ENCODE measurements around the gene MRPL14. TPM values are rescaled to one million over a fixed set of nuclear protein-coding genes. Genes with fewer than 3 reads are reported as not detected.

MRPL14 gene
- total and polyA plus RNA-seq, 9 of the 15 experiments (the other 6 are each of a cell fraction or from before 2014, with no cell fraction given): 126 to 424 (median 165) TPM

DNA sequence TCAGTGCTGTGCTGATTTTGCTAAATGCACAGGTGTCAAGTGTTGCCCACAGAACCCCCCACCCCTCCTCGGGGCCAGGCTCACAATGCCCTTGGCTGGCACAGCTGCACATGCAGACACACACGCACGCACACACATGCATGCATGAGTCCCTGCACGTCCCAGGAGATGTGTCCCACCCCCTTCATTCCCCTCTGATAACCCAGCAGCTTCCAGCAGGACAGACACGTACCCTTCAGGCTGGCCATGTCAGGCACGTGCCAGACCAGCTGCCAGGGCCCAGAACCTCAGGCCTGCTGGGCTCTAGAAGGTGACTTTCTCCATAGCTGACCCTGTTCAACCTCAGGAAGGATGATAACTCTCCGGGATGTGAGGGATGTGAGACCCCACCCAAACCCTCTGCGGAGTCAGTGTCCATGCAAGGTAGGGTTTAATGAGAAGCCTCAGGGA, 44.4 kb downstream of the MRPL14 start:
- intact Hi-C loops (cut with micrococcal nuclease): no loop called here
- Histone ChIP-seq H3K4me1 (replicated peaks in 1 of 2; ENCODE audit: control insufficient read depth in 2 of 2, insufficient read depth in 2 of 2, low read length in 2 of 2) (peaks cover 15 to 20% of the 10 kb centered on the region in 2 experiments; a peak in 4 of 5 replicates), H3K9me3 (replicated peaks; ENCODE audit: control insufficient read depth, insufficient read depth, low read depth, low read length) (no peaks in the 10 kb centered on the region), H3K79me2 (ENCODE audit: control insufficient read depth, insufficient read depth, low read length) (no peaks in the 10 kb centered on the region), H3K9ac (ENCODE audit: insufficient read depth in 1 of 2, low read depth in 2 of 2, low read length in 2 of 2) (peak overlapping the region in 1 of 2 experiments; percentile 31; a peak in 1 of 4 replicates), H3K4me3 (no peak overlapping the region), H2AFZ (ENCODE audit: low read depth, low read length) (no peak overlapping the region), H3K36me3 (ENCODE audit: control insufficient read depth, insufficient read depth, low read length) (no peaks in the 10 kb centered on the region; the same call in 2 of the 3 replicates), H3K9me1 (ENCODE audit: control insufficient read depth, insufficient read depth, low read length) (no peaks in the 10 kb centered on the region), H3K27me3 (ENCODE audit: control insufficient read depth in 2 of 2, insufficient read depth in 2 of 2, low read length in 2 of 2) (no peaks in the 10 kb centered on the region; a peak in 1 of 5 replicates), H3K4me2 (ENCODE audit: insufficient read depth, low read length) (no peak overlapping the region), H4K20me1 (replicated peaks; ENCODE audit: control insufficient read depth, insufficient read depth, low read length) (no peaks in the 10 kb centered on the region), H3K27ac (ENCODE audit: extremely low read depth, low read depth, low read length) (no peak overlapping the region)
- ATAC-seq: no peak
- BruUV-seq (replicated peaks): no TSS peak
- 47% methylated on average over 8 of the region's 8 CpGs for WGBS (ENCODE audit: insufficient coverage, low coverage, missing lambda C conversion rate)
- no peak for DNase-seq (ENCODE audit: extremely low read depth in 1 of 4, low spot score in 3 of 4)
- in situ Hi-C loops (cut with MboI): no loop called here
- ChIA-PET POLR2A (interaction anchor here (0.6 kb wide), 1 partner anchor 361 kb away, joined by 3 read pairs; no protein-coding TSS in a partner anchor), CTCF (ENCODE audit: low intra/inter-chr PET ratio) (interaction anchor here (0.7 to 1.3 kb wide), 3 partner anchors 310 to 506 kb away, joined by 3 to 4 read pairs (median 4); no protein-coding TSS in a partner anchor)
- FAIRE-seq: no peak
- TF ChIP-seq CTBP1 (IDR thresholded peaks at IDR 0.05; ENCODE audit: borderline replicate concordance) (no peak), MAX (CRISPR knock-in tag; IDR thresholded peaks at IDR 0.05) (peak; percentile 27; the same call in 1 of the 2 replicates)

DNA sequence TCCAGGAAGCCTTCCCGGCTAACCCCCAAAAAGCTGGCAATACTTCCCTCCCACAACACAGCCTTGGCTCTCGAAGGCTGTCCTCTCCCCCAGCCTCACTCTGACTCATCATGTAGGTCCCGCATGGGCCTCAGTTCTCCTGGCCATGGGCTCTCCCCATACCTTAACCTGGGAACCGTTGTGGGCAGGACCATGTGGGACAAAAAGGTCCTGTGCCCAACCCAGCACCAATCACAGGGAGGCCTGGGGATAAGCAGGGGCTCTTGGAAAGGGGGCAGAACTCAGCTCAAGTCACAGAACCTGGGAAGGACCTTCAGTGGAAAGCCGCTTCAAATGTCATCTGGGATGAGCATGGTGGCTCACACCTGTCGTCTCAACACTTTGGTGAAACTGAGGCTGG, 45.5 kb downstream of the MRPL14 start:
- Histone ChIP-seq H3K4me2 (ENCODE audit: insufficient read depth, low read length) (no peak overlapping the region), H3K4me1 (replicated peaks in 1 of 2; ENCODE audit: control insufficient read depth in 2 of 2, insufficient read depth in 2 of 2, low read length in 2 of 2) (peaks cover 21 to 29% of the 10 kb centered on the region in 2 experiments; a peak in 4 of 5 replicates)
- POLR2A ChIA-PET: no interaction called here
- no peak for TF ChIP-seq NR1H2 (CRISPR knock-in tag; IDR thresholded peaks at IDR 0.05)
- no peak for TF ChIP-seq ZNF75A (CRISPR knock-in tag; IDR thresholded peaks at IDR 0.05)
- no peak for TF ChIP-seq MAFK (IDR thresholded peaks at IDR 0.05; ENCODE audit: low read length)
- no peak for TF ChIP-seq HMBOX1 (IDR thresholded peaks at IDR 0.05)
- TF ChIP-seq ZNF436 (CRISPR knock-in tag; IDR thresholded peaks at IDR 0.05): no peak
- TF ChIP-seq, protein P1, sequence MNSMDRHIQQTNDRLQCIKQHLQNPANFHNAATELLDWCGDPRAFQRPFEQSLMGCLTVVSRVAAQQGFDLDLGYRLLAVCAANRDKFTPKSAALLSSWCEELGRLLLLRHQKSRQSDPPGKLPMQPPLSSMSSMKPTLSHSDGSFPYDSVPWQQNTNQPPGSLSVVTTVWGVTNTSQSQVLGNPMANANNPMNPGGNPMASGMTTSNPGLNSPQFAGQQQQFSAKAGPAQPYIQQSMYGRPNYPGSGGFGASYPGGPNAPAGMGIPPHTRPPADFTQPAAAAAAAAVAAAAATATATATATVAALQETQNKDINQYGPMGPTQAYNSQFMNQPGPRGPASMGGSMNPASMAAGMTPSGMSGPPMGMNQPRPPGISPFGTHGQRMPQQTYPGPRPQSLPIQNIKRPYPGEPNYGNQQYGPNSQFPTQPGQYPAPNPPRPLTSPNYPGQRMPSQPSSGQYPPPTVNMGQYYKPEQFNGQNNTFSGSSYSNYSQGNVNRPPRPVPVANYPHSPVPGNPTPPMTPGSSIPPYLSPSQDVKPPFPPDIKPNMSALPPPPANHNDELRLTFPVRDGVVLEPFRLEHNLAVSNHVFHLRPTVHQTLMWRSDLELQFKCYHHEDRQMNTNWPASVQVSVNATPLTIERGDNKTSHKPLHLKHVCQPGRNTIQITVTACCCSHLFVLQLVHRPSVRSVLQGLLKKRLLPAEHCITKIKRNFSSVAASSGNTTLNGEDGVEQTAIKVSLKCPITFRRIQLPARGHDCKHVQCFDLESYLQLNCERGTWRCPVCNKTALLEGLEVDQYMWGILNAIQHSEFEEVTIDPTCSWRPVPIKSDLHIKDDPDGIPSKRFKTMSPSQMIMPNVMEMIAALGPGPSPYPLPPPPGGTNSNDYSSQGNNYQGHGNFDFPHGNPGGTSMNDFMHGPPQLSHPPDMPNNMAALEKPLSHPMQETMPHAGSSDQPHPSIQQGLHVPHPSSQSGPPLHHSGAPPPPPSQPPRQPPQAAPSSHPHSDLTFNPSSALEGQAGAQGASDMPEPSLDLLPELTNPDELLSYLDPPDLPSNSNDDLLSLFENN (IDR thresholded peaks at IDR 0.05; ENCODE audit: low read depth in 2 of 2, low read length in 2 of 2): no peak

More for the DNA sequence above, 45.5 kb downstream of the MRPL14 start:
- FAIRE-seq: no peak
- DNase-seq (ENCODE audit: extremely low read depth in 1 of 4, low spot score in 3 of 4): no peak
- 46% methylated on average over 6 of the region's 6 CpGs for WGBS (ENCODE audit: insufficient coverage, low coverage, missing lambda C conversion rate)
- H2AFZ ChIP-seq (ENCODE audit: low read depth, low read length): no peak overlapping the region
- H3K27me3 ChIP-seq (ENCODE audit: control insufficient read depth in 2 of 2, insufficient read depth in 2 of 2, low read length in 2 of 2): no peaks in the 10 kb centered on the region; a peak in 1 of 5 replicates
- no peaks in the 10 kb centered on the region; the same call in 2 of the 3 replicates for H3K36me3 ChIP-seq (ENCODE audit: control insufficient read depth, insufficient read depth, low read length)
- no peaks in the 10 kb centered on the region; the same call in 2 of the 3 replicates for H3K79me2 ChIP-seq (ENCODE audit: control insufficient read depth, insufficient read depth, low read length)
- BruUV-seq (replicated peaks): no TSS peak
- no peak overlapping the region for H3K4me3 ChIP-seq
- H3K27ac ChIP-seq (ENCODE audit: extremely low read depth, low read depth, low read length): no peak overlapping the region
- H3K9me3 ChIP-seq (replicated peaks; ENCODE audit: control insufficient read depth, insufficient read depth, low read depth, low read length): no peaks in the 10 kb centered on the region
- in situ Hi-C loops (cut with MboI) (no loop called here), intact Hi-C loops (cut with micrococcal nuclease) (no loop called here)
- peak overlapping the region in 1 of 2 experiments; percentile 32; a peak in 1 of 4 replicates for H3K9ac ChIP-seq (ENCODE audit: insufficient read depth in 1 of 2, low read depth in 2 of 2, low read length in 2 of 2)
- no peaks in the 10 kb centered on the region for H4K20me1 ChIP-seq (replicated peaks; ENCODE audit: control insufficient read depth, insufficient read depth, low read length)
- ATAC-seq: no peak
- CTCF ChIA-PET (ENCODE audit: low intra/inter-chr PET ratio): interaction anchor here (0.5 to 0.7 kb wide), 2 partner anchors 19 to 458 kb away, joined by 3 read pairs; no protein-coding TSS in a partner anchor
- no peaks in the 10 kb centered on the region for H3K9me1 ChIP-seq (ENCODE audit: control insufficient read depth, insufficient read depth, low read length)

All from K562 (cell line).